Ovary (tissue), 3 donors: ENCODE measurements around the gene KIRREL1.

Experiments used
- CTCF ChIP-seq, 3 donors: fragments of 450-650 bp in 2 of 3; fragments of 200-600 bp in 1 of 3; IDR thresholded peaks; one replicate each; pipeline versions ENCODE4 v1.5.1 to v1.8.0; 2016 to 2022; ENCODE audit warnings: antibody characterized with exemption in 3 of 3, mild to moderate bottlenecking in 1 of 3
- EP300 ChIP-seq: sonication (generic); formaldehyde crosslinking; IDR thresholded peaks from one replicate; pipeline ENCODE4 v1.6.1; 2017; ENCODE audit warnings: antibody characterized with exemption
- donor health status: DM: no; HTN: no; CAD: no.

DNA sequence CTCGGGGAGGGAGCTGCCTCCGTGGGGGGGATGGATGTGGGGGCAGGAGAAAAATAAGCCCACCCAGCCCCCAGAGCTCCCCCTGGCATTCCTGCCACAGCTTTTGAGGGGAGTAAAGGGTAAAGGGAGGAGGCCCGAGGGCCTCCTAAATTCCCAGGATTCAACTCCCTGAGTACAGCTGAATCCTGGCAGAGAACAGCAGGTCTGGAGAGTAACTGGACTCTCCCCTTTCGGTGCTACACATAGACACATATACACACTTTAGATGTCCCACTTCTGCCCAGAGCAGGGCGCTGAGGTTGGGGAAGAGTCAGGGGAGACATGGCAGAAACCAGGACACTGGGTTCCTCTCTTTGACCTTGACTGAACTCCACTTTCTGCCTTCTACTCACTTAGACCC is 3.0 kb downstream of the KIRREL1 start:
- TF ChIP-seq CTCF (IDR thresholded peaks at IDR 0.05) (no peak), EP300 (no peak)
